HEK293 (cell line): Measurements from ENCODE around the gene MDN1.
A peak's percentile ranks its signal among the peaks of the same experiment; 100 is the strongest.

ENCODE experiments used
- CTCF ChIA-PET: fragments of 350-600 bp; formaldehyde crosslinking; extraction: SDS; loops from one replicate; lab custom pipeline; 2021; ENCODE audit warnings: antibody characterized with exemption; lab: Yijun Ruan, JAX
- POLR2A ChIA-PET: fragments of 300-600 bp; formaldehyde crosslinking; extraction: SDS; loops from one replicate; lab custom pipeline; 2020; ENCODE audit warnings: antibody characterized with exemption, inconsistent platforms; lab: Yijun Ruan, JAX
- H3K27ac ChIP-seq: fragments of 200-500 bp; sonication (Bioruptor generic); 2 replicates; pipeline ENCODE4 v1.5.1; 2014; ENCODE audit warnings: low read depth, low read length, control low read depth, inconsistent platforms; ENCODE audit errors: extremely low read depth
- H3K36me3 ChIP-seq, 2 experiments: fragments of 200-500 bp in 1 of 2; sonication (Bioruptor generic) in 1 of 2; 1 replicate in 1 of 2; 2 replicates in 1 of 2; pipeline ENCODE4 v1.5.1; 2014 to 2017; ENCODE audit warnings: inconsistent platforms in 2 of 2, low read length in 2 of 2; ENCODE audit not compliant: control insufficient read depth in 2 of 2, insufficient read depth in 1 of 2
- H3K4me1 ChIP-seq: fragments of 200-500 bp; sonication (Bioruptor generic); 2 replicates; pipeline ENCODE4 v1.5.1; 2014; ENCODE audit warnings: mild to moderate bottlenecking, low read length, inconsistent platforms; ENCODE audit not compliant: control insufficient read depth, insufficient read depth
- H3K4me3 ChIP-seq: 2 replicates; pipeline ENCODE4 v1.5.1; 2011; ENCODE audit warnings: low read depth, mild to moderate bottlenecking, control low read depth, low read length, moderate library complexity
- H3K9me3 ChIP-seq: fragments of 200-500 bp; sonication (Bioruptor generic); 2 replicates; pipeline ENCODE4 v1.5.1; 2014; ENCODE audit warnings: low read depth, low read length, inconsistent platforms; ENCODE audit not compliant: control insufficient read depth, insufficient read depth
- CTCF ChIP-seq: fragments of 450-650 bp; formaldehyde crosslinking; IDR thresholded peaks from 2 replicates; pipeline ENCODE4 v1.5.1; 2016; ENCODE audit warnings: missing biosample characterization, missing genetic modification characterization
- HIC1 ChIP-seq: fragments of 450-650 bp; formaldehyde crosslinking; IDR thresholded peaks from 2 replicates; pipeline ENCODE4 v1.5.1; 2016; ENCODE audit warnings: missing biosample characterization, missing genetic modification characterization
- HOXA7 ChIP-seq: sonication (generic); formaldehyde crosslinking; IDR thresholded peaks from 2 replicates; pipeline ENCODE4 v1.8.1; 2022; ENCODE audit warnings: missing genetic modification reagents, borderline replicate concordance
- INSM2 ChIP-seq: fragments of 450-650 bp; formaldehyde crosslinking; IDR thresholded peaks from 2 replicates; pipeline ENCODE4 v1.5.1; 2016; ENCODE audit warnings: missing biosample characterization, missing genetic modification characterization
- KLF8 ChIP-seq: fragments of 450-650 bp; formaldehyde crosslinking; IDR thresholded peaks from 2 replicates; pipeline ENCODE4 v1.5.1; 2016; ENCODE audit warnings: missing biosample characterization, missing genetic modification characterization
- KLF9 ChIP-seq: fragments of 450-650 bp; formaldehyde crosslinking; IDR thresholded peaks from 2 replicates; pipeline ENCODE4 v1.5.1; 2016; ENCODE audit warnings: missing biosample characterization, missing genetic modification characterization, low read depth
- OVOL3 ChIP-seq: fragments of 450-650 bp; formaldehyde crosslinking; IDR thresholded peaks from 2 replicates; pipeline ENCODE4 v1.5.1; 2016; ENCODE audit warnings: missing biosample characterization, missing genetic modification characterization
- SCRT2 ChIP-seq: fragments of 450-650 bp; formaldehyde crosslinking; IDR thresholded peaks from 2 replicates; pipeline ENCODE4 v1.5.1; 2016; ENCODE audit warnings: missing biosample characterization, missing genetic modification characterization
- ZNF133 ChIP-seq: fragments of 450-650 bp; formaldehyde crosslinking; IDR thresholded peaks from 2 replicates; pipeline ENCODE4 v1.5.1; 2016; ENCODE audit warnings: missing biosample characterization, missing genetic modification characterization
- ZNF292 ChIP-seq: fragments of 450-650 bp; formaldehyde crosslinking; IDR thresholded peaks from 2 replicates; pipeline ENCODE4 v1.5.1; 2016; ENCODE audit warnings: low read depth, missing biosample characterization, missing genetic modification characterization, borderline replicate concordance
- ZNF548 ChIP-seq: fragments of 450-650 bp; formaldehyde crosslinking; IDR thresholded peaks from 2 replicates; pipeline ENCODE4 v1.5.1; 2016; ENCODE audit warnings: missing biosample characterization, missing genetic modification characterization
- ZNF596 ChIP-seq: fragments of 450-650 bp; IDR thresholded peaks from 2 replicates; pipeline ENCODE4 v1.5.0; 2018; ENCODE audit warnings: missing biosample characterization, mild to moderate bottlenecking, missing genetic modification characterization, moderate library complexity
- ZNF654 ChIP-seq: fragments of 450-650 bp; formaldehyde crosslinking; IDR thresholded peaks from 2 replicates; pipeline ENCODE4 v1.5.1; 2016; ENCODE audit warnings: low read depth, missing biosample characterization, missing genetic modification characterization
- ZNF692 ChIP-seq: fragments of 450-650 bp; formaldehyde crosslinking; IDR thresholded peaks from 2 replicates; pipeline ENCODE4 v1.5.1; 2016; ENCODE audit warnings: missing biosample characterization, missing genetic modification characterization
- ZNF704 ChIP-seq: fragments of 450-650 bp; formaldehyde crosslinking; IDR thresholded peaks from 2 replicates; pipeline ENCODE4 v1.5.1; 2016; ENCODE audit warnings: missing biosample characterization, missing genetic modification characterization
- ZNF707 ChIP-seq: fragments of 450-650 bp; formaldehyde crosslinking; IDR thresholded peaks from 2 replicates; pipeline ENCODE4 v1.5.1; 2016; ENCODE audit warnings: missing biosample characterization, missing genetic modification characterization
- ZNF747 ChIP-seq: fragments of 450-650 bp; formaldehyde crosslinking; IDR thresholded peaks from 2 replicates; pipeline ENCODE4 v1.5.1; 2016; ENCODE audit warnings: missing biosample characterization, missing genetic modification characterization

The MDN1 gene

GRCh38 chr6:89599727-89600126, 219.9 kb downstream of the MDN1 start:
- Histone ChIP-seq H3K4me3 (no peak overlapping the region), H3K4me1 (no peaks in the 10 kb centered on the region), H3K36me3 (no peaks in the 10 kb centered on the region), H3K9me3 (no peaks in the 10 kb centered on the region), H3K27ac (no peak overlapping the region)
- POLR2A ChIA-PET = no interaction called here
- CTCF ChIA-PET = interaction anchor here (0.7 to 6.9 kb wide), 7 partner anchors 10 to 228 kb away, joined by 3 to 45 read pairs (median 4); partner anchors contain the start of gene ANKRD6
- TF ChIP-seq ZNF596 (tag by site-specific recombination) (no peak), ZNF133 (tag by site-specific recombination) (no peak), ZNF747 (no peak), CTCF (tag by site-specific recombination) (no peak)

GRCh38 chr6:89597988-89598387, 221.6 kb downstream of the MDN1 start:
- Histone ChIP-seq H3K4me3 (no peak overlapping the region), H3K36me3 (no peaks in the 10 kb centered on the region), H3K9me3 (no peaks in the 10 kb centered on the region), H3K27ac (no peak overlapping the region), H3K4me1 (no peaks in the 10 kb centered on the region)
- POLR2A ChIA-PET = interaction anchor here (0.5 kb wide), 1 partner anchor 408 kb away, joined by 3 read pairs; no protein-coding TSS in a partner anchor
- TF ChIP-seq ZNF704 (tag by site-specific recombination) (no peak), ZNF654 (tag by site-specific recombination) (peak; percentile 60), SCRT2 (tag by site-specific recombination) (peak; percentile 76)
- CTCF ChIA-PET = interaction anchor here (0.7 to 6.9 kb wide), 9 partner anchors 10 to 226 kb away, joined by 3 to 45 read pairs (median 4); partner anchors contain the start of gene ANKRD6

- H3K9me3 ChIP-seq = no peaks in the 10 kb centered on the region
- ChIA-PET POLR2A (no interaction called here), CTCF (interaction anchor here (0.6 to 6.9 kb wide), 5 partner anchors 9 to 599 kb away, joined by 3 to 45 read pairs (median 10); partner anchors contain the start of gene ANKRD6)
- no peak overlapping the region for H3K27ac ChIP-seq
- no peaks in the 10 kb centered on the region for H3K36me3 ChIP-seq
- H3K4me1 ChIP-seq = no peaks in the 10 kb centered on the region
- H3K4me3 ChIP-seq = no peak overlapping the region
- no peak for TF ChIP-seq INSM2
Observed at GRCh38 chr6:89597372-89597771, 222.2 kb downstream of the MDN1 start.

GRCh38 chr6:89596484-89596883, 223.1 kb downstream of the MDN1 start:
- Histone ChIP-seq H3K9me3 (no peaks in the 10 kb centered on the region), H3K4me3 (no peak overlapping the region), H3K27ac (no peak overlapping the region), H3K4me1 (no peaks in the 10 kb centered on the region), H3K36me3 (no peaks in the 10 kb centered on the region)
- ChIA-PET POLR2A (no interaction called here), CTCF (interaction anchor here (0.6 to 6.9 kb wide), 5 partner anchors 13 to 289 kb away, joined by 5 to 45 read pairs (median 10); partner anchors contain the start of gene ANKRD6)
- TF ChIP-seq ZNF292 (tag by site-specific recombination) (no peak), ZNF692 (tag by site-specific recombination) (no peak), HIC1 (tag by site-specific recombination) (no peak), KLF8 (tag by site-specific recombination) (no peak), HOXA7 (CRISPR knock-in tag) (no peak), KLF9 (tag by site-specific recombination) (no peak), ZNF704 (tag by site-specific recombination) (no peak), ZNF707 (tag by site-specific recombination) (no peak), ZNF548 (tag by site-specific recombination) (no peak), OVOL3 (tag by site-specific recombination) (no peak)
